GM18519 (cell line): ENCODE measurements around the gene STPG4.
"Not testable (repeated sequence)": the region's sequence is repeated elsewhere in the genome, so short reads cannot be mapped to it uniquely, and the experiment has no call there.

Source experiments
- ATAC-seq: cut with Tn5 transposase; IDR thresholded peaks from one replicate; pipeline ENCODE4 v1.9.1; 2021; ENCODE audit warnings: mild to moderate bottlenecking, moderate library complexity; ENCODE audit not compliant: unreplicated experiment, low FRiP score

The STPG4 gene

DNA sequence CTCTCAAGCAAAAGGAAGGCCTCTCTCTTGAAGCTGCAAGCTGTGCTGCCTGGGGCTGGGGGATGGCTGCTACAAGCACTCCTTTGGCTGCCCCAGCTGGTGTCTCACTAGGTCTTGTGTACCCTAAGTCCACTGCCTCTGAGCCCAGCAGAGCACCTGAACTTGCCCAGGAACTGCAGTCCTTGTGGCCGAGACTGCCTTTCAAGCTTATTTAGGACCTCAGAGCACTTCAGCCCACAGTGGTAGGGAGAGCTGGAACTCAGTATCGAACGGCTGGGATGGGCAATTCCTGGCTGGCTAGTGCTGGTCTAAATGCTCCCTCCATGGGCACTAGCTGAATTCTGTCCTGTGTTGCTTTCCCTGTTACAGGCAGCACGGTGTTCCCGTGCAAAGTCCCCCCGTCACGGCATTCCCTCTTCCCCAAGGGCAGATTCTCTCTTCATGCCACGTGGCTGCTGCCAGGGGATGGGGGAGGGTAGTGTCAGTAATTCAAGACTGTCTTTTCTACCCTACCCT is 25.9 kb downstream of the STPG4 start:
- no peak for ATAC-seq

DNA sequence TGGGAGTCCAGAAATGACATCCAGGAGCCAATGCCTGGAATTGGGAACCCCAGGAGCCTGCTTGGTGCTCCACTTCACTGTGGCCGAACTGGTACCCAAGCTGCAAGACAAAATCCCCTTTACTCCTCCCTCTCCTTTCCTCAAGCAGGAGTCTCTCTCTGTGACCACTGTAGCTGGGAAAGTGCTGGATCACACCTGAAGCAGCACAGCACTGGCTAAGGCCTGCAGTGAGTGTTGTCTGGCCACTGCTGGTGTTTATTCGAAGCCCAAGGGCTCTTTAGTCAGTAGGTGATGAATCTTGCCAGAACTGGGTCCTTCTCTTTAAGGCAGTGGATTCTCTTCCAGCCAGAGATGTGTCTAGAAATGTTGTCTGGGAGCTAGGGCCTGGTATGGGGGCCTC is 26.4 kb downstream of the STPG4 start:
- no peak for ATAC-seq

DNA sequence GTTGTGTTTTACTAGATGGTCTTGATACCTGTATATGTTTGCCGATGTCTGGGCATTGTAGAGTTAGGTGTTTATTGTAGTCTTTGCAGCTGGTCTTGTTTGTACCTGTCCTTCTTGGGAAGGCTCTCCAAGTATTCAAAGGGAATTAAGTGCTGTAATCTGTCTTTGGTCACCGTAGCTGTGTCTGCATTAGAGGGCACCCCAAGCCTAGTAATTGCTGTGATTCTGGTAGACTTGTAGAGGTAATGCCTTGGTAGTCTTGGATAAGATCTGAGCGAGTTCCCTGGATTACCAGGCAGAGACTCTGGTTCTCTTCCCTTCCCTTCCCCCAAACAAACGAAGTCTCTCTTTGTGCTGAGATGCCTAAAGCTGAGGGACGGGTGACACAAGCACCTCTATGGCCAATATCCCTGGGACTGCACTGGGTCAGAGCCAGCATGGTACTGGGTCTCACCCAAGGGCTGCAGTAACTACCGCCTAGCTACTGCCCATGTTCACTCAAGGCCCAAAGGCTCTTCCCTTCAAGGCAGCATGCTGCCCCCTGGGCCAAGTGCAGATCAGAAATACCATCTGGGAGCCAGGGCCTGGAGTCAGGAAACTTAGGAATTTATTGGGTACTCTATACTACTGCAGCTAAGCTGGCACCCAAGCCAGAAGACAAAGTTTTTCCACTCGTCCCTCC is 27.1 kb downstream of the STPG4 start:
- ATAC-seq = no peak

DNA sequence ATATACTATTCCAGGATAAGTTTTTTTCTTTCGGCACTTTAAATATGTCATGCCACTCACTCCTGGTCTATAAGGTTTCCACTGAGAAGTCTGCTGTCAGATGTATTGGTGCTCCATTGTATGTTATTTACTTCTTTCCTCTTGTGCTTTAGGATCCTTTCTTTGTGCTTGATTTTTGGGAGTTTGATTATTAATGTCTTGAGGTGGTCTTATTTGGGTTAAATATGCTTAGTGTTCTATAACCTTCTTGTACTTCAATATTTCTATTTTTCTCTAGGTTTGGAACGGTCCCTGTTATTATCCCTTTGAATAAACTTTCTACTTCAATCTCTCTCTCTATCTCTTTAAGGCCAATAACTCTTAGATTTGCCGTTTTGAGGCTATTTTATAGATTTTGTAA is 28.3 kb downstream of the STPG4 start:
- no peak for ATAC-seq

GRCh38 chr2:47124740-47125139 is 30.4 kb downstream of the STPG4 start:
- ATAC-seq = not testable (repeated sequence)

DNA sequence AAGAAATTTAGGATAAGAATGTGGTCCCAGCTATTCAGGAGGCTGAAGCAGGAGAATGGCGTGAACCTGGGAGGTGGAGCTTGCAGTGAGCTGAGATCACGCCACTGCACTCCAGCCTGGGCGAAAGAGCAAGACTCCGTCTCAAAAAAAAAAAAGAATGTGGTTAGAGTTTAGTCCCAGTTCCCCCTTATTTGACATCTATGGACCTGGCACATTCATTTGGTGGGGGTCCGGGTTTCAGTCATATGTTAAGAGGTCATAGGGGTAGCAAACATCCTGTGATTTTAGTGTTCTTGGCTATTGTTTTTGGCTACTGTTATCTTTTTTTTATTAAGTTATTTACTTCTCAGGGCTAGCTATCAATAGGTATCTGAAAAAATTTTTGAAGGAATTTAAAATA is 34.7 kb downstream of the STPG4 start:
- not testable (repeated sequence) for ATAC-seq

DNA sequence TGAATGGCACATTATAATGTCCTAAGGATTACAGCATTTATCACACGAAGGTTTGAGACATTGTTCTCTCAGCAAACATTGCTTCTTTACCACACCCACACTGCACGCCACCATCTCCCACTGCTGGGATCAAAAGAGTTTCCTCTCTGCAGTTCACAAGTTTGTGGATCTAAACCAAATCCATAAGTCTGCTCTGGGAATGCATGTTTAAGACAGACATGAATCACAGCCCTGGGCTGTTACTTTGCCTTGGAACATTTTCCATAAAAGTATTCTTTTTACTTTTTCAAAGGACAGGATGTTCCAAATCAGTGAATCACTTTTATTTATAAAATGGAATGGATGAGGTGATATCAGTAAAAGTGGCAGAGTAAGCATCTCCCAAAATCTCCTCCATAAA is 36.1 kb downstream of the STPG4 start:
- no peak for ATAC-seq

DNA sequence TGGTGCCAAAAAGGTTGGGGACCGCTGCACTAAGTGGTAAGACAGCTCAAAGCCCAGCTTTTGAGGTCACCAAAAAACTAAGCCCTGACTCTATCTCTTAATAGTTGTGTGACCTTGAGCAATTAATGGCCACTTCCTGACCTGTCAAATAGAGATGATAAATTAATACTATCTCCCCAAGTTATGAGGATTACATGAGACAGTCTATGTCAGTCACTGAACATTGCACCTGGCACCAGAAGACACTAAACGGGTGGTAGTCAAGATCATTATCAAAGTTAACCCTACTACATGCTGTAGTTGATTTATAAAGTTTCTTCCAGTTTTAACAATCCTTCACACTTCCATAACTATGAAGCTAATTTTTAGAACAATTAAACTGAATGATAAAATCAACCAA is 36.5 kb downstream of the STPG4 start:
- no peak for ATAC-seq

- ATAC-seq = no peak
Measured at GRCh38 chr2:47112665-47113435, 42.3 kb downstream of the STPG4 start.

DNA sequence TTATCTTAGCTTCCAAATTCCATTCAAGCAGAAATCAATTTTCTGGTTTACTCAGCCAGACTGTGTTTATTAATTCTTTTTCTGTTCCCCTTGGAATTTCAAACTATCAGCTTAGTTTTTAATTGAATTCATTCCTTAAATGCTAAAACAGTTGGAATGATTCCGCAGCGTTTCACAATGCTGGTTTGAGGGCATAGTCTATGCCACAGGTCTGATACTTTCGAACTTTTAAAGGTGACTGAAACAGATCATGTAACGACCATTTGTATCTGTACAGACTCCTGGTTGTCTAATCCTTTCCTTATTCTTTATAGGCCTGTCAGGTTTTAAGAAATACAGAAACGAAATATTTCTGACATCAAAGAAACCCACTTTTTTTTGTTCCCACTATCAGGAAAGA is 45.4 kb downstream of the STPG4 start:
- no peak for ATAC-seq

- no peak for ATAC-seq
Measured at GRCh38 chr2:47109007-47109375, 46.1 kb downstream of the STPG4 start.

- ATAC-seq = not testable (repeated sequence)
Measured at GRCh38 chr2:47108267-47109006, 46.7 kb downstream of the STPG4 start.

- not testable (repeated sequence) for ATAC-seq
Measured at GRCh38 chr2:47107201-47107600, 47.9 kb downstream of the STPG4 start.

DNA sequence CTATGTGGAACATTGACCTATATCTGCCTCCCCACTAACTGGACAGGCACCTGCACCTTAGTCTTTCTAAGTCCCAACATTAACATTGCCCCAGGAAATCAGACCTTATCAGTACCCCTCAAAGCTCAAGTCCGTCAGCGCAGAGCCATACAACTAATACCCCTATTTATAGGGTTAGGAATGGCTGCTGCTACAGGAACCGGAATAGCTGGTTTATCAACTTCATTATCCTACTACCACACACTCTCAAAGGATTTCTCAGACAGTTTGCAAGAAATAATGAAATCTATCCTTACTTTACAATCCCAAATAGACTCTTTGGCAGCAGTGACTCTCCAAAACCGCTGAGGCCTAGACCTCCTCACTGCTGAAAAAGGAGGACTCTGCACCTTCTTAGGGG is 48.9 kb downstream of the STPG4 start:
- ATAC-seq = not testable (repeated sequence)

DNA sequence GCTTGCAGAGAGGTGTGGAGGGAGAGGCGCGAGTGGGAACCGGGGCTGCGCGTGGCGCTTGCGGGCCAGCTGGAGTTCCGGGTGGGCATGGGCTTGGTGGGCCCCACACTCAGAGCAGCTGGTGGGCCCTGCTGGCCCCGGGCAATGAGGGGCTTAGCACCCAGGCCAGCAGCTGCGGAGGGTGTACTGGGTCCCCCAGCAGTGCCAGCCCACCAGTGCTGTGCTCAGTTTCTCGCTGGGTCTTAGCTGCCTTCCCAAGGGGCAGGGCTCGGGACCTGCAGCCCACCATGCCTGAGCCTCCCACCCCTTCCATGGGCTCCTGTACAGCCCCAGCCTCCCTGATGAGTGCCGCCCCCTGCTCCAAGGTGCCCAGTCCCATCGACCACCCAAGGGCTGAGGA is 55.4 kb downstream of the STPG4 start:
- not testable (repeated sequence) for ATAC-seq

DNA sequence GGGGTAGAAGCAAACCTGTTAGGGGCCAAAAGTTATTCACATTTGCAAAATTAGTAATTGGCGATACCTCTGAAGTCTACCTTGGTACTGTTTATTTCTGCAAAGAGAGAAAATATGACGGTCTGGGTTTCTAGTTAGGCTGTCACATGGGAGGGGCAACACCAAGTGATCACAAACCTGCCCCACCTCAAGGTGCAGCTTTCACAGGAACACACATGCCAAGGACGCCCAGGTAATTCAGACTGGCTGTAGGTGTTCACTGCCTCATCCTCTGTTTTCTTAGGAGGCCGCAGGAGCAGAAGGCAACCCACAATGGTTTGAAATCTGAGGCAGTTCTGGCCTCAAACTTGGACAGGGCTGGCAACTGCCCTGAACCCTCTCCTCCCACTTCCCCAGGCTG is 56.2 kb downstream of the STPG4 start:
- no peak for ATAC-seq

GRCh38 chr2:47097563-47097962 is 57.5 kb downstream of the STPG4 start:
- ATAC-seq = no peak

- ATAC-seq = no peak
Measured at GRCh38 chr2:47096451-47096850, 58.7 kb downstream of the STPG4 start.

GRCh38 chr2:47095349-47096020 is 59.6 kb downstream of the STPG4 start:
- ATAC-seq = no peak

DNA sequence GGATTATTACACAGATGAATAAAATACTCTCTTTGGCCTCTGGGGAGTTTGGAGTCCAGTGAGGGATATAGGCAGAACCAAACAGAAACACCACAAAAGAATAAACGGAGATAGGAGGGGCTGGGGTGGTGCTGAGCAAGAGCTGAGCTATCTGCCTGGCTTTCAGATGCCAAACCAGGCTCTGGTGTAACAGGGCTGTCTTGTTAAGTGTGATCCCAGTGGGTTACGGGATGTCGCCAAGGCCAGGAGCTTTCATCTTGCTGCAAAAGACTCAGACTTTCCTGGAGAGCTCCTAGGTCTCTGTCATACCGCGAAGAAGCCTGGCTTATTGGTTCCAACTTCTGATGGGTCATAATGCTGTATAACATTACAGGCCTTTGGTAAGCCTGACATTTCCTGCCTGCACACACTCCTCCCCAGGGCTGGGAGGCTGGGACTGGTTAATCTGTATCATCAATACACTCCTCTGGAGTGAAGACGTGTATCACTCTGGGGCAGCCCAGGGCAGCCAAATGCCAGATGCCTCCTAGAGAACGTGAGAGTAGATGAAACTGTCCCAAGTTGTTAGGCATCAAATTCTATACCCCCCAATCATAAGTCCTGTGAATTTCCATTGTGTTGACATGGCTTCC is 60.5 kb downstream of the STPG4 start:
- ATAC-seq = no peak
